ENCODE results near the gene ADK.
A peak's percentile ranks its signal among the peaks of the same experiment; 100 is the strongest.

Gene ADK

DNA sequence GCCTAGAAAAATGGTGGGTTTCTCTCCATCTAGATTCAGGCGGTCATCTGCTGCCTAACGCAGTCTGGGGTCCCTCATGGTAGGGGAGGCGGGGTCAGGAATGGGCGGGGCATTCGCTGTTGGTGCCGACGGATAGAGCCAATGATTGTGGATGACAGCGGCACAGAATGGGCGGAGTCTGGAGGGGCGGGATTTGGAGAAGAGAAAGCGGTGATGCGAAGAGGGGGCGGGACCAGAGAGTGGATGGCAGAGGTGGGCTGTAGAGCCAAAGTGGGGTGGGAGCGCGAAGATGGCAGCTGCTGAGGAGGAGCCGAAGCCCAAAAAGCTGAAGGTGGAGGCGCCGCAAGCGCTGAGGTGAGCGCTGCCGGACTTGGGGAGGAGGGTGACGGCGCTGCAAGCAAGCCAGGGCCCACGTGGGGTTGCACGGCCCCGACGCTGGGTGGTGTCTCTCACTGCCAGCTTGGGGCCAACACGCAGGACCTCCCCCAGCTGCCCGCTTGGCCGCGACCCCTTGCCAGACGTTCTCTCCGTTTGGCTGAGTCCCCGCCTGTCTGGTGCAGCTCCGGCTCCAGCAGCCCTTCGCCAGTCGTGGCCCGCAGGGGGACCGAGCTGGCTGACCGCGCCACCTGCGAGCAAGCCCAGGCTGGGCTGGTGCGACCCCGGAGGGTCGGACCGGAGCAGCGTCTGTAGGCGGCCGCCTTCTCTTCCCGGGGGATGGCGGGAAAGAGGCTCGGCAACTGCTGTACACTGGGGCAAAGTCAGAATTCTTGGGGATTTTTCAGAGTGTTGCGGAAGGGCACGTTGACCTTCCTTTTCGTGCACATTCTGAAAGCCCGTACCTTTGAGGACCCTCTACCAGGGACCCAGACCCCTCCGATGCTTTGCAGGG, at the start of gene ADK:
ADK (plus strand) TSS at position 232 of the 889 bp plus-strand sequence; CDS start at position 290, 58 bp downstream.
- DNase-seq: peak; percentile 100
- Mint-ChIP-seq H3K27me3 (ENCODE audit: low read depth, poor library complexity) (no peaks in the 10 kb centered on the region), H3K4me3 (no peak within 1 kb of the TSS), H3K4me1 (peaks cover 29% of the 10 kb centered on the region), H3K27ac (no peak within 1 kb of the TSS), H3K36me3 (ENCODE audit: low read depth) (peaks cover 18% of the 10 kb centered on the region), H3K9me3 (no peaks in the 10 kb centered on the region)
- TF ChIP-seq, protein P1, sequence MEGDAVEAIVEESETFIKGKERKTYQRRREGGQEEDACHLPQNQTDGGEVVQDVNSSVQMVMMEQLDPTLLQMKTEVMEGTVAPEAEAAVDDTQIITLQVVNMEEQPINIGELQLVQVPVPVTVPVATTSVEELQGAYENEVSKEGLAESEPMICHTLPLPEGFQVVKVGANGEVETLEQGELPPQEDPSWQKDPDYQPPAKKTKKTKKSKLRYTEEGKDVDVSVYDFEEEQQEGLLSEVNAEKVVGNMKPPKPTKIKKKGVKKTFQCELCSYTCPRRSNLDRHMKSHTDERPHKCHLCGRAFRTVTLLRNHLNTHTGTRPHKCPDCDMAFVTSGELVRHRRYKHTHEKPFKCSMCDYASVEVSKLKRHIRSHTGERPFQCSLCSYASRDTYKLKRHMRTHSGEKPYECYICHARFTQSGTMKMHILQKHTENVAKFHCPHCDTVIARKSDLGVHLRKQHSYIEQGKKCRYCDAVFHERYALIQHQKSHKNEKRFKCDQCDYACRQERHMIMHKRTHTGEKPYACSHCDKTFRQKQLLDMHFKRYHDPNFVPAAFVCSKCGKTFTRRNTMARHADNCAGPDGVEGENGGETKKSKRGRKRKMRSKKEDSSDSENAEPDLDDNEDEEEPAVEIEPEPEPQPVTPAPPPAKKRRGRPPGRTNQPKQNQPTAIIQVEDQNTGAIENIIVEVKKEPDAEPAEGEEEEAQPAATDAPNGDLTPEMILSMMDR (IDR thresholded peaks at IDR 0.05): peak; percentile 44

DNA sequence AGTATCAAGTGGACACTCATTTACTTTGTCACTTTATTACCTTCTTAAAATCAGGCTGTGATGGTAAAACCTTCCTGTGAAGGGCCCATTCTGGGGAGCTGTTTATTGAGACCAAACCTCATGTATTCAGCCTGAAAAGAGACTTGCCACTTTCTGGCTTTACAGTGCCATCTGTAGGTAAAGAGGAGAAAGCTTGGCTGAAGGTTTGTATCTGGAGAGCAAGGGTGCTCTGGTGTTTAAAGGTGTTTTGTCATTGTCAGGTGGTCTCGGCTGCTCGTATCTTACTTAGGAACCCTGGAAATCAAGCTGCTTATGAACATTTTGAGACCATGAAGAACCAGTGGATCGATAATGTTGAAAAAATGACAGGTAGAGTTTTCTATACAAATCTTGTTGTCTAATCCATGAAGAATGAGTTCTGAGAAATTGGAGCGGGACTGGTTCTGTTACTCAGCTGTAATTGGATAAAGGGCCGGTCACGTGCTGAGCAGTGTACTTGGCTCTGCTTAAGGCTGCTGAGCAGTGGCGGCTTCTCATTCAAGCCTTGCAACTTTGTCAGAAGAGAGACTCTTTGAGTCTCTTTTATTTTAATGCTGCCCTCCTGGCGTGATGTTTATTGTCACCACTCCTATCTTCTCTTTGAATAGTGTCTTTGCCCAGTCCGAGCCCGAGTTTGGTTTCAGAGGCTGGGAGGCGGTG, 47.3 kb upstream of the ADK start:
- TF ChIP-seq, protein P1 (IDR thresholded peaks at IDR 0.05): peak; percentile 29
- no peak overlapping the region for H3K4me3 Mint-ChIP-seq
- H3K27ac Mint-ChIP-seq: peak overlapping the region; percentile 75
- H3K27me3 Mint-ChIP-seq (ENCODE audit: low read depth, poor library complexity): peaks cover 3% of the 10 kb centered on the region
- peaks cover 84% of the 10 kb centered on the region for H3K36me3 Mint-ChIP-seq (ENCODE audit: low read depth)
- no peaks in the 10 kb centered on the region for H3K9me3 Mint-ChIP-seq
- H3K4me1 Mint-ChIP-seq: peaks cover 6% of the 10 kb centered on the region
- no peak for DNase-seq

DNA sequence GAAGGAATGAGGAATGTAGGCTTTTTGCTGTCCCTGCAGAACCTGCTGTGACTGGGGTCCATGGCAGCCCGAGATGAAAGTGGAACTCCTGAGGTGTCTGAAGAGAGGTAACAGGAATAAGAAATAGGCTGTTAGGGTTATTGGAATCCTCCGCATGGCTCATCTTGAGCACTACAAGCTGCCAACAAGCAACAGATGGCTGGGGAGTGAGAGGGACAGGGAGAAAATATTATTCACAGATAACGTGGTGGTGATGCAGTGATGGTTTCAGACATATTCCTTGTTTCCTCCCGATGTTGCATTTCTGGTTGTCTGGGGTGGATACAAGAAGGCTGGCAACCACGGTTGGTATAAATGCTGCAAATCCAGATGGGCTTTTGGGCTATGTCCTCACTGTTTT, 46.5 kb upstream of the ADK start:
- Mint-ChIP-seq H3K27ac (peak overlapping the region; percentile 50), H3K4me3 (no peak overlapping the region), H3K27me3 (ENCODE audit: low read depth, poor library complexity) (peaks cover 3% of the 10 kb centered on the region), H3K9me3 (no peaks in the 10 kb centered on the region), H3K4me1 (peaks cover 6% of the 10 kb centered on the region), H3K36me3 (ENCODE audit: low read depth) (peaks cover 83% of the 10 kb centered on the region)
- TF ChIP-seq, protein P1 (IDR thresholded peaks at IDR 0.05): no peak
- no peak for DNase-seq

DNA sequence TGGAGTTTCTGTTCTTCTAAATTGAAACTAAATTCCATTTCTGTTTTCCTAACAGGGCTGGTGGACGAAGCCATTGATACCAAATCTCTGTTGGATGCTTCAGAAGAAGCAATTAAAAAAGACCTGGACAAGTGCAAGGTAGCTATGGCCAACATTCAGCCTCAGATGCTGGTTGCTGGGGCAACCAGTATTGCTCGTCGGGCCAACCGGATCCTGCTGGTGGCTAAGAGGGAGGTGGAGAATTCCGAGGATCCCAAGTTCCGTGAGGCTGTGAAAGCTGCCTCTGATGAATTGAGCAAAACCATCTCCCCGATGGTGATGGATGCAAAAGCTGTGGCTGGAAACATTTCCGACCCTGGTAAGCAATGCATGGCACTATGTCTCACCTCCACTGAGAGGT, 46.0 kb upstream of the ADK start:
- H3K27ac Mint-ChIP-seq: no peak overlapping the region
- H3K9me3 Mint-ChIP-seq: no peaks in the 10 kb centered on the region
- TF ChIP-seq, protein P1 (IDR thresholded peaks at IDR 0.05): no peak
- no peak for DNase-seq
- H3K4me3 Mint-ChIP-seq: no peak overlapping the region
- H3K27me3 Mint-ChIP-seq (ENCODE audit: low read depth, poor library complexity): peaks cover 3% of the 10 kb centered on the region
- peaks cover 85% of the 10 kb centered on the region for H3K36me3 Mint-ChIP-seq (ENCODE audit: low read depth)
- H3K4me1 Mint-ChIP-seq: peaks cover 6% of the 10 kb centered on the region

DNA sequence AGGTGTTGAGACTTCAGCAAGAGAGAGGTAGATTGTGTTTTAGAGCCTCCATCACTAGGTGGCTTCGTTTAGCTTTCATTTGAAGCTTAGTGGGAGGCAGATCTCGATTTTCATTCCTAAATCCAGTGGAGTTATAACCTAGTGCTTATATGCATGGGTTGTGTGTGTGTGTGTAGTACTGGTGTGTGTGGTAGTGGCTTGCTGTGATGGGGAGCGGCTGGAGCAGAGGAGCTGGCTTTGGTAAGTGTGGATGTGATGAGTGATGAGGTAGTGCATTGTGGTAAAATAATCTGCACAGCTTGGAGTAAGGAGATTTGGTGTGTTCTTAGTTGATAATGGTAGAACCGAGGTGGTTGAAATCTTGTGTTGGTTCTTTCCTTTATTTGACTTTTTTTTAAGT, 43.6 kb upstream of the ADK start:
- H3K36me3 Mint-ChIP-seq (ENCODE audit: low read depth): peaks cover 90% of the 10 kb centered on the region
- H3K27me3 Mint-ChIP-seq (ENCODE audit: low read depth, poor library complexity): peaks cover 3% of the 10 kb centered on the region

More for the DNA sequence above, 43.6 kb upstream of the ADK start:
- no peak for DNase-seq
- no peaks in the 10 kb centered on the region for H3K9me3 Mint-ChIP-seq
- no peak overlapping the region for H3K4me3 Mint-ChIP-seq
- TF ChIP-seq, protein P1 (IDR thresholded peaks at IDR 0.05): no peak
- no peak overlapping the region for H3K27ac Mint-ChIP-seq
- H3K4me1 Mint-ChIP-seq: no peaks in the 10 kb centered on the region

All from nephron progenitor cell (in vitro differentiated cells).